ENCODE data around the gene PKIG. TPM values are rescaled to one million over a fixed set of nuclear protein-coding genes. Genes with fewer than 3 reads are reported as not detected.

PKIG gene
- polyA plus RNA-seq, 1 donor (not counting 4 experiments of a cell fraction or from before 2014, with no cell fraction given) = 6.6 TPM

DNA sequence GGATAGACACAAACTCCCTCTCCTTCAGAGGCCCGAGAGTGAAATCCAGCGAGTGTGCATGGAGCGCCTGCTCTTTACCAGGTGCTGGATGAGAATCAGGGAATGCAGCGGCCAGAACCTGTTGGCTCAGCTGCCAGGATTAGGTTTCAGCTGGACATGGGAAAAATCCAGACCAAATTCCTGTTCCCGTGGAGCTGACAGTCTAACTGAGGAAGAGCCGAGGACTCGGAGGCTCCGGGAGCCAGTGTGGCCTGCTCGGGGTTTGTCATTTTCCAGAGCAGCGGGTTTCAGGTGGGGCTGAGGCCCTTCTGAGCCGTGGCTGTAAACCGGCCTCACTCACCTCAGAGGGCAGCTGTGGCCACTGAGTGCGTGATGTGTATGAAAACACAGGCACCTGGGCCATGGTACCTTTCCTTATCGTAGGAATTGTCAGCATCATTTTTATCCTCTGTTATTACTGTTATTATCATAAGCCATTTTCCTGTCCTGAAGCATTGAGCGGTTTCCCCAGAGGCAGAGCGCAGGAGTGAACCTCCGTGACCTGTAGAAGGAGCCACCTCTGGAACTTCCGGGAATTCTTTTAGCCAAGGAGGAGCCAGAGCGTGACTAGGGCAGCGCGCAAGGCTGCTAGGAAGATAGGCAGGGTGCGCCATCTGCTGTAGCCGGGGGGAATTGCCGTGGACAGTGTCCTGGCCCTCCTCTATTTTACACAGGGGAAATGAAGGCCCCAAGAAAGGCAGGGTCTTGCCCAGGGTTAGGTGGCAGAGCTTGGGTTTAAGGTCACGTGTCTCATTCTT, 27.3 kb downstream of the PKIG start:
- no peaks in the 10 kb centered on the region for H3K9me3 ChIP-seq (ENCODE audit: control insufficient read depth, low read depth, low read length)
- FAIRE-seq = peak; percentile 76
- peak overlapping the region; percentile 27 for H3K27ac ChIP-seq (ENCODE audit: control insufficient read depth, insufficient read depth, low read length)
- no peaks in the 10 kb centered on the region for H4K20me1 ChIP-seq (ENCODE audit: control insufficient read depth, extremely low read depth, insufficient read depth, low read length)
- dilution Hi-C loops (cut with MboI; ENCODE audit: extremely low pct_ligation_motif_present, low sequenced_read_pairs) = no loop called here
- H3K4me1 ChIP-seq (ENCODE audit: control insufficient read depth, extremely low read depth, insufficient read depth, low read length) = peaks cover 10% of the 10 kb centered on the region
- H3K9me1 ChIP-seq (ENCODE audit: control insufficient read depth, extremely low read depth, insufficient read depth, low read length) = no peaks in the 10 kb centered on the region
- H3K4me2 ChIP-seq (ENCODE audit: control insufficient read depth, extremely low read depth, insufficient read depth, low read depth, low read length) = peak overlapping the region; percentile 65
- H3K79me2 ChIP-seq (ENCODE audit: control insufficient read depth, insufficient read depth, low read length) = no peaks in the 10 kb centered on the region
- no peaks in the 10 kb centered on the region for H3K27me3 ChIP-seq (ENCODE audit: control insufficient read depth, extremely low read depth, insufficient read depth, low read length)
- H2AFZ ChIP-seq (ENCODE audit: control insufficient read depth, low read length) = peak overlapping the region; percentile 79
- H3K4me3 ChIP-seq (ENCODE audit: control insufficient read depth in 2 of 3, extremely low read depth in 1 of 3, insufficient read depth in 2 of 3, low read depth in 1 of 3, low read length in 3 of 3) = no peak overlapping the region
- no peaks in the 10 kb centered on the region for H3K36me3 ChIP-seq (ENCODE audit: control insufficient read depth in 2 of 2, extremely low read depth in 1 of 2, insufficient read depth in 2 of 2, low read length in 2 of 2)
- H3K9ac ChIP-seq (ENCODE audit: control insufficient read depth, extremely low read depth, insufficient read depth, low read length) = peak overlapping the region; percentile 63
- TF ChIP-seq EZH2 (IDR thresholded peaks at IDR 0.05; ENCODE audit: low read length) = no peak
- TF ChIP-seq, protein P1, sequence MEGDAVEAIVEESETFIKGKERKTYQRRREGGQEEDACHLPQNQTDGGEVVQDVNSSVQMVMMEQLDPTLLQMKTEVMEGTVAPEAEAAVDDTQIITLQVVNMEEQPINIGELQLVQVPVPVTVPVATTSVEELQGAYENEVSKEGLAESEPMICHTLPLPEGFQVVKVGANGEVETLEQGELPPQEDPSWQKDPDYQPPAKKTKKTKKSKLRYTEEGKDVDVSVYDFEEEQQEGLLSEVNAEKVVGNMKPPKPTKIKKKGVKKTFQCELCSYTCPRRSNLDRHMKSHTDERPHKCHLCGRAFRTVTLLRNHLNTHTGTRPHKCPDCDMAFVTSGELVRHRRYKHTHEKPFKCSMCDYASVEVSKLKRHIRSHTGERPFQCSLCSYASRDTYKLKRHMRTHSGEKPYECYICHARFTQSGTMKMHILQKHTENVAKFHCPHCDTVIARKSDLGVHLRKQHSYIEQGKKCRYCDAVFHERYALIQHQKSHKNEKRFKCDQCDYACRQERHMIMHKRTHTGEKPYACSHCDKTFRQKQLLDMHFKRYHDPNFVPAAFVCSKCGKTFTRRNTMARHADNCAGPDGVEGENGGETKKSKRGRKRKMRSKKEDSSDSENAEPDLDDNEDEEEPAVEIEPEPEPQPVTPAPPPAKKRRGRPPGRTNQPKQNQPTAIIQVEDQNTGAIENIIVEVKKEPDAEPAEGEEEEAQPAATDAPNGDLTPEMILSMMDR (optimal IDR thresholded peaks at IDR 0.05 in 1 of 3, IDR thresholded peaks at IDR 0.05 in 1 of 3, conservative IDR thresholded peaks at IDR 0.05 in 1 of 3; ENCODE audit: extremely low read depth in 1 of 3, insufficient read depth in 2 of 3, low read length in 3 of 3) = peak; percentile 95 to 100 (median 99)
- peak; percentile 54 for DNase-seq (ENCODE audit: low read depth, low spot score)

DNA sequence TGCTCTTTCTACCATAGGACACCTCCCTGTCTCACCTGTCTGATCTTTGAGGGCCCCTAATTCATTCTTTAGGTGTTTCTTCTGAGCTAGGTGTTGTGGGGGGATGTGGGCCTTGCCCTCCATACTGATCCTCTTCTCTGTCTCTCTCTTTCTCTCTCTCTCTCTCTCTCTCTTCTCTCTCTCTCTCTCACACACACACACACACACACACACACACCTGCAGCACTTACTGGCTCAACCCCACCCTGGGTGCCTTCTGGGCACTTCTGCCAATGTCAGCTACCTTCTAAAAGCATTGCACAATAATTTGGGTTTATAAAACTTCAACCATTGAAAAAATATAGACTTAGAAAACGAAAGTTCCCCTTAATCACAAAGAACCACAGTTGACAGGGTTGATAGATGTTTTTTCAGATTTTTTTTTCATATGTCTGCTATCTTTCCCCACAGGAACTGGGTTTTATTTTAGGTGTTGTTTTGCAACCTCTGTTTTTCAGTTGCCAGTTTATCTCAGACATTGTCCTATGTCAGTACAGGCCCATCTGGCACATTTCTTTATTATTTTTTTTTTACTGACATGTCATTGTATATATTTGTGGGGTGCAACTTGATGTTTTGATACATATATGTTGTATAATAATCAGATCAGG, 28.1 kb downstream of the PKIG start:
- H3K9me1 ChIP-seq (ENCODE audit: control insufficient read depth, extremely low read depth, insufficient read depth, low read length) = no peaks in the 10 kb centered on the region
- H3K4me2 ChIP-seq (ENCODE audit: control insufficient read depth, extremely low read depth, insufficient read depth, low read depth, low read length) = no peak overlapping the region
- H3K4me1 ChIP-seq (ENCODE audit: control insufficient read depth, extremely low read depth, insufficient read depth, low read length) = peaks cover 10% of the 10 kb centered on the region
- H2AFZ ChIP-seq (ENCODE audit: control insufficient read depth, low read length) = peak overlapping the region; percentile 60
- H3K27me3 ChIP-seq (ENCODE audit: control insufficient read depth, extremely low read depth, insufficient read depth, low read length) = no peaks in the 10 kb centered on the region
- no peaks in the 10 kb centered on the region for H4K20me1 ChIP-seq (ENCODE audit: control insufficient read depth, extremely low read depth, insufficient read depth, low read length)
- H3K36me3 ChIP-seq (ENCODE audit: control insufficient read depth in 2 of 2, extremely low read depth in 1 of 2, insufficient read depth in 2 of 2, low read length in 2 of 2) = no peaks in the 10 kb centered on the region
- H3K9me3 ChIP-seq (ENCODE audit: control insufficient read depth, low read depth, low read length) = no peaks in the 10 kb centered on the region
- H3K27ac ChIP-seq (ENCODE audit: control insufficient read depth, insufficient read depth, low read length) = no peak overlapping the region
- H3K9ac ChIP-seq (ENCODE audit: control insufficient read depth, extremely low read depth, insufficient read depth, low read length) = peak overlapping the region; percentile 10
- H3K79me2 ChIP-seq (ENCODE audit: control insufficient read depth, insufficient read depth, low read length) = no peaks in the 10 kb centered on the region
- DNase-seq (ENCODE audit: low read depth, low spot score) = no peak
- TF ChIP-seq, protein P1 (optimal IDR thresholded peaks at IDR 0.05 in 1 of 3, IDR thresholded peaks at IDR 0.05 in 1 of 3, conservative IDR thresholded peaks at IDR 0.05 in 1 of 3; ENCODE audit: extremely low read depth in 1 of 3, insufficient read depth in 2 of 3, low read length in 3 of 3) = no peak
- no peak for TF ChIP-seq EZH2 (IDR thresholded peaks at IDR 0.05; ENCODE audit: low read length)
- H3K4me3 ChIP-seq (ENCODE audit: control insufficient read depth in 2 of 3, extremely low read depth in 1 of 3, insufficient read depth in 2 of 3, low read depth in 1 of 3, low read length in 3 of 3) = no peak overlapping the region
- FAIRE-seq = no peak
- dilution Hi-C loops (cut with MboI; ENCODE audit: extremely low pct_ligation_motif_present, low sequenced_read_pairs) = no loop called here
